Peyer's patch (tissue), 4 donors: ENCODE results near the gene LDB3.

ENCODE experiments used
- CTCF ChIP-seq, 6 experiments: fragments of 450-650 bp in 4 of 6; fragments of 200-600 bp in 2 of 6; sonication (generic) in 1 of 6; IDR thresholded peaks; one replicate each; pipeline ENCODE4 v1.5.1; 2017 to 2019; ENCODE audit warnings: antibody characterized with exemption in 6 of 6, mild to moderate bottlenecking in 3 of 6, moderate library complexity in 1 of 6
- POLR2A ChIP-seq, 2 donors: fragments of 450-650 bp; IDR thresholded peaks; one replicate each; pipeline ENCODE4 v1.5.1; 2017; ENCODE audit warnings: antibody characterized with exemption in 2 of 2, mild to moderate bottlenecking in 2 of 2, moderate library complexity in 2 of 2

- TF ChIP-seq POLR2A (IDR thresholded peaks at IDR 0.05) = no peak
- no peak for TF ChIP-seq CTCF (IDR thresholded peaks at IDR 0.05)
Measured at GRCh38 chr10:86646532-86646931, 21.8 kb upstream of the LDB3 start.
